ENCODE results near the gene ZIC4.

Gene ZIC4

DNA sequence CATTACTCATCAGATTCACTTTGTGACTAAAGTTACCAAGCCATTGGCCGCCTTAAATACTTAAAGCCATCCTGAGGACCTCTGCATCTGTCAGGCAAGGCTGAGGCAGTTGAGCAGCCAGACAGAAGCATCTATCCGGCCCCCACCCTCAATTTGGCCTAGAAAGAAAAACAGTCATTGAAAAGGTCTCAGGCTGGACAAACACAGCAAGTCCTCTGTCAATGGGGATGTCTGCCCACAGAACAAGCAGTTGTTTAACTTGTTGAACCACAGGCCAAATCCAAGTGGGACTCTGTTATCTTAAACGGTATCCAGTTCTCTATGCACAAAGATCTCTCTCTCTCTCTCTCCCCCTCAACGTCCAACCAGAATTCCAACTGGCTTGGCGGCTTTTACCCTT is 2.8 kb downstream of the ZIC4 start:
- H3K4me3 Mint-ChIP-seq = no peak overlapping the region

DNA sequence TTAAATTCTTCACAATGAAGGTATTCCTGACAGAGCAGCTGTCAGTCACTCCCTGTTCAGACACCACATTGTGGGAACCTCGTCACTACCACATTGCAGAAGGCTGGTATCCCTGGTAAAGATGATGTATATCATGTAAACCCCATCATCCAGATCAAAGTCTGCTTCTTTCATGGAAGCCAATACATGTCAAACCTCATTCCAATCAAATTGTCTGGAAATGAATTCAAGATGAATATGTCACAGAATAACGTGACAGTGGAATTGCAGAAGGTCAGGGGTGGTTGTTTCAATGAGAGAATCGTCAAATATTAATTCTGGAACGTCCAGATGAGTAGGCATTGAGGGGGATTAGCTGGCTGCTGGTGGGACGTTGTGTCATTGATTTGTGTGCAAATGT is 4.2 kb downstream of the ZIC4 start:
- H3K27ac Mint-ChIP-seq = no peak overlapping the region
- peaks cover 75% of the 10 kb centered on the region for H3K27me3 Mint-ChIP-seq
- H3K4me3 Mint-ChIP-seq = no peak overlapping the region
- ATAC-seq = no peak
- H3K4me1 Mint-ChIP-seq = no peaks in the 10 kb centered on the region
- H3K36me3 Mint-ChIP-seq = no peaks in the 10 kb centered on the region
- H3K9me3 Mint-ChIP-seq = peaks cover 10% of the 10 kb centered on the region

More for the DNA sequence above, 2.8 kb downstream of the ZIC4 start:
- peaks cover 7% of the 10 kb centered on the region for H3K9me3 Mint-ChIP-seq
- no peak overlapping the region for H3K27ac Mint-ChIP-seq
- H3K36me3 Mint-ChIP-seq = peaks cover 6% of the 10 kb centered on the region
- no peaks in the 10 kb centered on the region for H3K4me1 Mint-ChIP-seq
- no peak for ATAC-seq
- peaks cover 75% of the 10 kb centered on the region for H3K27me3 Mint-ChIP-seq

DNA sequence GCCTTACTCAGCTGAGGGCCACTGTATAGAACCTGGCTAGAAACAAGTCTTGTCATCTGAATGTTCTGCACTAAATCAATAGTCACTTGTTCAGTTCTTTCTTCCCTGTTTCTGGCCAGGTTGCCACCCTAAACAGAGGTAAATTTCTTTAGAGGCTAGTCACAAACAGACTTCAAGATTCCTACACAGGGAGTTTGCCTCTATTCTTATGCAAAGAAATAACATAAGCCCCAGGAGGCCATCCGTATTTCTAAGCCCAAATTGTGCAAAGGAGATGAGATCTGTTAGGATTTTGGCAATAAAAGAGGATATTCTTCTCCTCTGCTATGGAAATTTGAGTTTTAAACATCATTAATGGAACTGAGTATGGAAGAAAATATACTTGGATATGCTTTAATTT is 4.9 kb downstream of the ZIC4 start:
- peaks cover 8% of the 10 kb centered on the region for H3K9me3 Mint-ChIP-seq

DNA sequence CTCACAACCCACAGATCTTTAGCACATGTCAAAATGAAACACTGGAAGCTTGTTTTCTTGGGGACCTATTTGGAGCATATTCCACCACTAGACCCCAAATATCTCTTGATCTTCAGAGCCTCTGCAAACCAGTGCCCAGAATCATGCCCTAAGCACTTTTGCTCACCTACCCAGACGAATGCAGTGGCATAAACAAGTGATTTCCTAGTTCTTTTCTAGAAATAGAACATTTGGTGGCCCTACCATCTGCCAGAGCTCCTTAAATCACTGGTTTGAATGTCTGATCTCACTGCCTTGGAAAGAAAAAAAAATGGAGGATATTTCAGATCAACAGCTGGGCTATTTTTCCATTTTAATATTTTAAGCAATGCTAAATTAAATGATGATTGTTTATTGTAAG is 5.3 kb downstream of the ZIC4 start:
- peaks cover 8% of the 10 kb centered on the region for H3K9me3 Mint-ChIP-seq

More for the DNA sequence above, 4.9 kb downstream of the ZIC4 start:
- Mint-ChIP-seq H3K4me3 (no peak overlapping the region), H3K27me3 (peaks cover 74% of the 10 kb centered on the region), H3K4me1 (no peaks in the 10 kb centered on the region), H3K27ac (no peak overlapping the region), H3K36me3 (no peaks in the 10 kb centered on the region)
- no peak for ATAC-seq

DNA sequence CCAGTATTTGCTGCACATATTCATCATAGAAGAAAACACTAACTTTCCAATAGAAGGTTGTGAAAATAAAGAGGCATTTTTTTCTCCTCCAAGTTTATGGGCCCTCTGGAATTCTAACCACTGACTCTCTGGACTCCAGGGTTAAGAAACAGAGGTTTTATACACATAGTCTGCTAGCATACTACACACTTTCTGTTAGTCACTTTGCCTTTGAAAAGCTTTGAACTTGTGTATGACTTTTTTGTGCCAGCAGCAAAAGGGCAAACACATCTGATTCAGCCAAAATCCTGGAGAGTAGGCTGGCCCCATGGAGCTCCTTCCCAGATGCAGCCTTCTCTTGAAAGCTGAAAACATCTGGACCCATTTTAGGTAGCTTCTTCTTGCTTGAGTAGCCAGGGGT is 6.2 kb downstream of the ZIC4 start:
- Mint-ChIP-seq H3K4me3 (no peak overlapping the region), H3K36me3 (no peaks in the 10 kb centered on the region), H3K27me3 (peaks cover 70% of the 10 kb centered on the region), H3K27ac (no peak overlapping the region), H3K4me1 (no peaks in the 10 kb centered on the region), H3K9me3 (peaks cover 8% of the 10 kb centered on the region)
- ATAC-seq = no peak

More for the DNA sequence above, 5.3 kb downstream of the ZIC4 start:
- ATAC-seq = no peak
- no peak overlapping the region for H3K27ac Mint-ChIP-seq
- no peak overlapping the region for H3K4me3 Mint-ChIP-seq
- no peaks in the 10 kb centered on the region for H3K36me3 Mint-ChIP-seq
- H3K27me3 Mint-ChIP-seq = peaks cover 70% of the 10 kb centered on the region
- H3K4me1 Mint-ChIP-seq = no peaks in the 10 kb centered on the region

DNA sequence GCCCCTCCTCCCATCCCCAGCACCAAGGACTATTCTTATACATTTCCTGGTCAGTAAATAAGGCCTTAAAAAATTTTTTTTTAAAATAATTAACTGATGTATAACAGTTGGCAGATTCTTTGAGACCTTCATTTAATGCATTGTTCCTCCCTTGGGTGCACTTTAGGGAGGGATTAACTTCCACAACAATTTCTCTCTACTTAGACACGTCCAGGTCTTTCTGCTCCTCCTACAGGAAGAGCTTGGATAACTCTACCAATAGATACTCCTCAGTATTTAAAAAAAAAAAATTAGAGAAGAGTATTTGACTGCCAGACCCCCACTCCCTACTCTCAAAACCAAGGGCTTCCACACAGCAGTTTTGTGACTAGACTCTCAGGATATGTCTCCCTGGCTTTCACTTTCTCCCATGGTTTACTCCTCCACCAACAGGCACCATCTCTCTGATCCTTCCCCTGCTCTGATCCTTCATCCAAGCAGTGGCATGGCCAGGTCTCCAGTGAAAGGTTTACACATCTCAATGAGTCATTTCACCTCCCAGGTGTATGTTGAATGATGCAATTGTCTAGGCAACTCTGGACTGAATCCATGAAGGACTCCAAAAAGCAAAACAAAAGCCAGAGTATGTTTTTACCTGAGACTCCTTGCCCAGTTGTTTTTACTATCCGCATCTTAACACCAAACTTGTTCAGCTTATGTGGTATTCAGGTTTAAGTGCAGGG is 7.4 kb downstream of the ZIC4 start:
- no peak overlapping the region for H3K27ac Mint-ChIP-seq
- H3K36me3 Mint-ChIP-seq = no peaks in the 10 kb centered on the region
- no peak overlapping the region for H3K4me3 Mint-ChIP-seq
- ATAC-seq = no peak
- H3K27me3 Mint-ChIP-seq = peaks cover 70% of the 10 kb centered on the region
- H3K9me3 Mint-ChIP-seq = peaks cover 10% of the 10 kb centered on the region
- H3K4me1 Mint-ChIP-seq = peaks cover 7% of the 10 kb centered on the region

DNA sequence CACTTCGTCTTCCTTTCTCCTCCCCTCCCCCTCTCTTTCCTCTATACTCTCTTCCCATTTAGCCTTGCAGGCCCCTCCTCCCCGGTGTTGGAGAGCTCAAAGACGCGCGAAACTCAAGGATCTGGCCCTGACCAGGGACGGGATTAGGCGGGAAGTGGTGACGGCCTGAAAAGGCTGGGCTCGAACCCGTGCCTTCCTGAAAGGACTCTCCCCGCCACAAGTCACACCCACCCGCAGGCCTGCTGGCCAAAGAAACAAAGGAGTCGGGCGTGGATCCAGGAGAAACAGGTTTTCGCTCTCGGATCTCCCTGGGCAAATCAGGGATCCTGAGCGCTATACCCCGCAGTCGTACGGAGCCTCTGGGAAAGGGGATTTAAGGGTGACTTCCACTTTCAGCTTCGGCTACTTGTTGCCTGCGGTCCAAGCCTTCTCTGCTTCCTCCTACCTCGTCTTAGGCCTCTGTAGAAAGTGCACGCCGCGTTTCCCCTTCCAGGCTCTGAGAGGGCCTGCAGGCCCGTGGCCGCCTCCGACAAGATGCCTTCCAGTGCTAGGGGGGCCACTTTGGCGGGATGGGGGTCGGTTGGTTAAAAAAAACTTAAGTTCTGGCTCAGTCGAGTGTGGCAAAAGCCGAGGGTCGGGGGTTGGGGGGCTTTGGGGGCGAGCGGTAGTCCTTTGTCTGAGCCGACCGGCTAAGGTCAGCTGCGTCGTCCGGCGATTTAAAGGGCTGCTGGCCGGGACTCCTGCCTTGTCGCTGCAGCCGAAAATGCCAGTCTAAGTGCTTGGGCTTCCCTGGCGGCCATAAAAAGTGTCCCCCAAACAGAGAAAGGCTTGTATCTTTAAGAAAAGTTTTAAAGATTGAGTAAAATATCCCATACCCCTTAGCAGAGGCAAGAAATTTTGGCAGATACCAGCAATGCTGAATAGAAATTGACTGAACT is 8.2 kb downstream of the ZIC4 start:
- H3K27ac Mint-ChIP-seq = no peak overlapping the region
- H3K27me3 Mint-ChIP-seq = peaks cover 70% of the 10 kb centered on the region
- no peaks in the 10 kb centered on the region for H3K36me3 Mint-ChIP-seq
- no peak for ATAC-seq
- peaks cover 8% of the 10 kb centered on the region for H3K4me1 Mint-ChIP-seq
- H3K9me3 Mint-ChIP-seq = peaks cover 11% of the 10 kb centered on the region
- no peak overlapping the region for H3K4me3 Mint-ChIP-seq

DNA sequence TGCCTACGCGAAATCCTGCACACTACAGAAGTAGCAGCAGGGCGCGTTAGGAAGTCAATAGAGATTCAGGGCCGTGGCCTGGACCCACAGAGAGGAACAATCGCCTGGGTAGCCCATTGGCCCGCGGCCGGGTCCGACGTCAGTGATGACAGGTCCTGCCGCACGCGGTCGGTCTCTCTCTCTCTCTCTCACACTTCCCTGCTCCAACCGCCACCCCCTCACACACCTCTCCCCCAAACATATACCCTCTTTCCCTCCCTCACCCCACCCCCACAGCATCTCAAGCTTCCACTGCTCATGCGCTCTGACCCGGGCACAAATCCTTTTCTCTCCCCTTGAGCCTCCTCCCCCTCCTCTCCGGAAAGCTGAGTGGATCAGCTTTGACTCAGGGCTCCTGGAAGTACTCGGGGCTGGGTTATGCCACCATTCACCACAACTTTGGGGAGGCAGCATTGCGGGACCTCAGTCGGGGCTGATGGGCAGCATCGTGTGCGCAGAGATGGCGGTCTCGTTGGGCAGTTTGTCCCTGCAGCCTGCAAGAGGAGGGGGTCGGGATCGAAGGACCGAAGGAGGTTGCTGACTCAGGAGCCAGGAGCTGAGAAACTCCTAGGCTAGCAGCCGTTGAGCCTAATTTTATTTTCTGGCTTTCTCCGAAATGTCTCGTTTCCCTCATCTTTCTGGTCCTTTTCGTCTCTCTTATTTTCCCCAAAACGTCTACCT is 9.0 kb downstream of the ZIC4 start:
- H3K27ac Mint-ChIP-seq = no peak overlapping the region
- H3K36me3 Mint-ChIP-seq = no peaks in the 10 kb centered on the region
- H3K4me1 Mint-ChIP-seq = peaks cover 8% of the 10 kb centered on the region
- H3K27me3 Mint-ChIP-seq = peaks cover 73% of the 10 kb centered on the region
- H3K4me3 Mint-ChIP-seq = no peak overlapping the region
- peaks cover 11% of the 10 kb centered on the region for H3K9me3 Mint-ChIP-seq
- no peak for ATAC-seq

DNA sequence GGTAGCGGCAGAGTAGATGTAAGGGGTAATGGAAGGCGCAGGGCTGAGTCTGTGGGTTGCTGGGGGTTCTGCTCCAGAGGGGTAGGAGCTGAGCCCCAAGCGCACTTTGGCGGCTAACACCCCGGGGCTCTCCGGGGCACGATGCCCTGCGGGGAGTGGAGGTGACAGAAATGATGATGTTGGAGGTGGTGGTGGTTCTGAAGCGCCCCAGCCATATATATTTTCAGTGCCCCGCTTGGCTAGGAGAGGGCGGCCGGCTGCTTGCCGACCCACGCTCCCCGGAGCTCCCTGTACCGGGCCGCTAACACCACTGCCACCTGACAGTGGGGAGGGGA is 9.7 kb downstream of the ZIC4 start:
- no peak for ATAC-seq
- no peak overlapping the region for H3K27ac Mint-ChIP-seq
- H3K27me3 Mint-ChIP-seq = peaks cover 74% of the 10 kb centered on the region
- H3K36me3 Mint-ChIP-seq = no peaks in the 10 kb centered on the region
- peaks cover 11% of the 10 kb centered on the region for H3K9me3 Mint-ChIP-seq
- peaks cover 8% of the 10 kb centered on the region for H3K4me1 Mint-ChIP-seq
- H3K4me3 Mint-ChIP-seq = no peak overlapping the region

DNA sequence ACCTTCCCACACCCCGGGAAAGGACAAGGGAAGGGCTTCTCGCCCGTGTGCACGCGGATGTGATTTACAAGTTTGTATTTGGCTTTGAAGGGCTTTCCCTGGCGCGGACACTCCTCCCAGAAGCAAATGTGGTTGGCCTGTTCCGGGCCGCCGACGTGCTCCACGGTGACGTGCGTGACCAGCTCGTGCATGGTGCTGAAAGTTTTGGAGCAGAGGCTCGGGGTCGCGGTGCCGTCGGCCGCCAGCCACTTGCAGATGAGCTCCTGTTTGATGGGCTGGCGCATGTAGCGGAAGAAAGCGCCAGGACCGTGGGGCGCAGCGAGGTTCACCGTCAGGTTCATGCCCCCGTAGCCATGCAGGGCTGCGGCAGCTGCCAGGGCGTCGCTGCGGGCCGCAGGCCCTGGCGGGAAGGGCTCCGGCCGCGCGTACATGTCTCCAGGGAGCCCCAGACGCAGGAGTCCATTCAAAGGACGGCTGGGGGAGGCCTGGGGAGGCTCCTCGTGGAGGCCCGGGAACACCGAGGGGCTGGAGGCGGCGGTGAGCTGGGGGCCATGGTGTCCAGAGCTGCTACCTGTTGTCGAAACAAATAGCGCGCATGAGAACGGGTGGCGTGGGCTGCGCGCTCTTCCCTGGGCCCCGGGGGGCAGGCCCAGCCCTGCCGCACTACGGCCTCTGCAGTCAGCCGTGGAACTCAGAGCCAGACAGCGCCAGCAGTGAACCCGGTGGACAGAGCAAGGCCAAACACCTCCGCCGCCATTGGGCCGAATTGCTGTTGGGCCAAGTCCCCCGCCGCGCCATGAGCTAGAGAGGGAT is 10.2 kb downstream of the ZIC4 start:
- Mint-ChIP-seq H3K4me3 (no peak overlapping the region), H3K27ac (no peak overlapping the region), H3K9me3 (peaks cover 11% of the 10 kb centered on the region), H3K4me1 (peaks cover 8% of the 10 kb centered on the region), H3K27me3 (peaks cover 80% of the 10 kb centered on the region), H3K36me3 (no peaks in the 10 kb centered on the region)
- ATAC-seq = no peak

DNA sequence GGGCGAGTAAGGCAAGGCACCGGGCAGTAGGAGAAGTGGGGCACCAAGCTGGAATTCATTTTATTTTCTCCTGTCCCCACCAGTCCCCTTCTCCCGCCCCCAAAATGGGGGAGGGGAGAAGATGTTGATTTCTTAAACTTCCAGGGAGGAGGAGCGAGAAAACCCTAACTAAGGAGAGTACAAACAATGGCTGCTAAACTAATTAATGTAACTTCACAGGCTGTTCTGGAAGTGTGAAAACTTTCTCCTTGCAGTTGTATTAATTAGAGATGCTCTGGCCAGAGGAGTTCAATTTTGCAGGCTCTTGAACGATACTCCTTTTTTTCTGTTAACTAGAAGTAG is 11.5 kb downstream of the ZIC4 start:
- Mint-ChIP-seq H3K27ac (no peak overlapping the region), H3K36me3 (no peaks in the 10 kb centered on the region), H3K4me3 (no peak overlapping the region), H3K9me3 (peaks cover 11% of the 10 kb centered on the region), H3K27me3 (peaks cover 88% of the 10 kb centered on the region), H3K4me1 (peaks cover 8% of the 10 kb centered on the region)
- no peak for ATAC-seq

DNA sequence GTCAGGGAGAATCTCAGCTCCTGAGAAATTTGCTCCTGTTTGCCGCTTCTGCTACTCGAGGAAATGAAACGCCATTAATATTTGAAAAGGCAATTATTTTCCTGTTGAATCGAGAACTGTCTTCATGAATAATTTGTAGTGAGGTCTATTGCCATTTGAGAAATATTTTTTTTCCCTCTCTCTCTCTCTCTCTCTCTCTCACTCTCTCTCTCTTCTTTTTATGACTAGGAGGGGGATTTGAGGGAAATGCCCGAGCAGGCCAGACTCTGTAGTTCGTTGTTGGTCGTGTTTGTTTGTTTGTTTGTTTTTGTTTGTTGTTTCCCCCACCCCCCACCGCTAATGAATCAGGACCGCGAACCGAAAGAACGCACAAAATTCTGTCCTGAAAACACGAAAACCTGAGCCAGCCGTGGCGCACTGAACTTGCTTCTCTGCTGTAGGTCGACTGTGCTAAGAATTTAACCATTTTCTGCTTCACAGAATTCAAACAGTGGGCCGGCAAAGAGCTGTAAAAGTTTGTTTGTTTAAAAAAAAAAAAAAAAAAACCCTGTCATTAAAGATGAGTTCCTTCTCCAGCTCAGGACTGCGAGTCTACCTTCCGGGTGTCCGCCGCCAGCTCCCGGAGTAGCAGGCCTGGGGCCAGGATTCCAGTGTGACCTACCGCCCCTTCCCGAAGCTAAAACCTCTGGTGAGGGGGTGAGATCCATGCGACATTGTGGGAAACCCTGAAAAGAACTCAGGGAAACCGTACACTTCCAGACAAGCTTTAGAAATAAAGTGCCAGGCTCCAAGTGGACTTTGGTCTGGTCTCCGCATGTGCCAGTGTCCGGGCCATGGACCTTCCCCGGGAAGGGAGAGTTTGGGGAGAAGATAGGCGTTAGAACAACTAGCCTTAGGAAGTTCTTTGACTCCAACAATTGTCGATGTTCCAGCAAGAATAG is 12.1 kb downstream of the ZIC4 start:
- H3K27me3 Mint-ChIP-seq = peaks cover 89% of the 10 kb centered on the region
- H3K27ac Mint-ChIP-seq = no peak overlapping the region
- ATAC-seq = no peak
- H3K4me1 Mint-ChIP-seq = peaks cover 8% of the 10 kb centered on the region
- H3K9me3 Mint-ChIP-seq = peaks cover 11% of the 10 kb centered on the region
- H3K36me3 Mint-ChIP-seq = no peaks in the 10 kb centered on the region
- H3K4me3 Mint-ChIP-seq = no peak overlapping the region

DNA sequence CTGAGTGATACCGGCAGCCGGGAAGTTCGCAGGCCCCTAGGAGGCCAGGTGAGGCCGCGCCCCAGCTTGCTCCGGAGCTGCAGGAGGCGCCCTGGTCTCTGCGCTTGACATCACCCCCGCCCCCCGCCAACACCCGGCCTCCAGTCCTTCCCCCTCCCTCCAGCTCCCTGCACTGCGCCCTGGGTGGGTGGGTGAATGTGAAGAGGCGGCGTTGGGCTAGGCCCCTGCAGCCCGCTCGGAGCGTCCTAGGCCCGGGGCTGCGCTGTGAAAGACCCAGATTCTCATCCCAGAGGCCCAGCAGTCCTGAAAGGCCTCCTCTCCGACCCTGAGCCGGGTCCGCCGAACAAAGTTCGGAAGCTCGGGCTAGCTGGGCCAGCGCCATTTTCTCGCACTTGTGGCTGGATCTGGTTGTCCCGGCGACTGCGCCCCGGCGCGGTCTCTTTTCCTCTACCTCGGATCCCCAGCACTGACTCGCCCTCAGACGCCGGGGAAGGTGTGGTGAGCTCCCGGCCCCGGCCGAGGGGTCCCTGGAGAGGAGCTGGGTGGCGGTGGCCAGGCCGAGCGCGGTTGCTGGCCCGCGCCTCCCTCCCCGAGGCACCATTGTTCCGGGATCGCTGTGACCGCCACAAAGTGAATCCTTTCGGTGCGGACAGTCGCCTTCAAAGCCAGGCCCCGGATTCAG is 12.9 kb downstream of the ZIC4 start:
- H3K4me1 Mint-ChIP-seq = peaks cover 8% of the 10 kb centered on the region
- H3K4me3 Mint-ChIP-seq = no peak overlapping the region
- H3K27me3 Mint-ChIP-seq = peaks cover 89% of the 10 kb centered on the region
- no peak overlapping the region for H3K27ac Mint-ChIP-seq
- ATAC-seq = no peak
- H3K36me3 Mint-ChIP-seq = no peaks in the 10 kb centered on the region
- peaks cover 11% of the 10 kb centered on the region for H3K9me3 Mint-ChIP-seq

DNA sequence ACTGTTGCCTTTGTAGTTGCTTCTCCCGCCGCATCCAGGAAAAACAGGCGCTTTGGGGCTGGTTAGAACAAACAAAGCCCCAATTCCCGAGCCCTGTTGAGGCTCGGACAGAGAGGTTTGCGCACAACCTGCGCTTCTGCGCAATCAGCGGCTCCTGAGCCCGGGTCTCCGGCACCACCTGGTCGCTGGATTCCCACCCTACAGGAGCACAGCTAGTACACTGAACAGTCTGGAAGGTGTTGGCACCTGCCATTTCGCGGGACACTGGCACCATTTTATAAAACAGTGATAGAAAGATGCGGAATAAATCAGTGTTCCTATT is 13.8 kb downstream of the ZIC4 start:
- Mint-ChIP-seq H3K9me3 (peaks cover 8% of the 10 kb centered on the region), H3K4me3 (no peak overlapping the region), H3K27ac (no peak overlapping the region), H3K27me3 (peaks cover 89% of the 10 kb centered on the region), H3K4me1 (peaks cover 8% of the 10 kb centered on the region), H3K36me3 (no peaks in the 10 kb centered on the region)
- ATAC-seq = no peak
